NCI-H2029 (cell line): Measurements from ENCODE around the gene CAMTA1.

Experiments
- DNase-seq: peaks from one replicate; lab custom pipeline; 2025; lab: John Stamatoyannopoulos, UW

The CAMTA1 gene

DNA sequence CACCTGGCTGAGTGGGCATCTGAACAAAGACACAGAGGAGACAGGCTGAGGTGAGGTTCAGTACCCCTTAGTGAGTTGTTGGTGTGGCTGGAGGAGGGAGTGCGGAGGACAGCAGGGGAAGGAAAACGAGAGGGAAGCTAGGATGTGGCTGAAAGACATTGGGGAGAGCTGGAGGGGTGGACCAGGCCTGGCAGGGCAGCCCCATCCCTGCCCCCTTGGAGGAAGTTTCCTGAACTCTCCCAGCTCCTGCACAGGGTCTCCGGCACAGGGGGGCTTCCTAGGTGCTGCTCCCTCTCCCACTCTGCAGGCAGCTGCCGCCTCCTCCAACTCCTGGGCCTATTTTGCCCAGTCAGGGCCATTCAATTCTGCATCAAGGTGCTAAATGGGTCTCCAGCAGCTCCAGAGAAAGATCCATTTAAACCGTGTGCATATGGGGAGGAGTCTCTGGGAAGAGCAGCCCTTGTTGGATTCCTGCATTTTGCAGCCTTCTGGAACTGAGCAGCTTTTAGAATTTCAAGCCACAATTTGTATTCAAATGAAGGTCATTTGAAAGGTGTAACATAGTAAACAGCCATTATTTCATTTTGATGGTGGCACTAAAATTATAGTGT, 193.9 kb downstream of the CAMTA1 start:
- no peak for DNase-seq

DNA sequence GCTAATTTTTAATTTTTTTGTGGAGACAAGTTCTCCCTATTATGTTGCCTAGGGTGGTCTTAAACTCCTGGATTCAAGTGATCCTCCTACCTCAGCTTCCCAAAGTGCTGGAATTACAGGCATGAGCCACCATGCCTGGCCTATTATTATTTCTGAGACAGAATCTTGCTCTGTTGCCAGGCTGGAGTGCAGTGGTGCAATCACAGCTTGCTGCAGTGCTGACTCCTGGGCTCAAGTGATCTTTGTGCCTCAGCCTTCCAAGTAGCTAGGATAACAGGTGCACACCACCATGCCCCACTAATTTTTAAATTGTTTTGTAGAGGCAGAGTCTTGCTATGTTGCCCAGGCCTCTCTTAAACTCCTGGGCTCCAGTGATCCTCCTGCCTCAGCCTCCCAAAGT, 196.3 kb downstream of the CAMTA1 start:
- DNase-seq: no peak

DNA sequence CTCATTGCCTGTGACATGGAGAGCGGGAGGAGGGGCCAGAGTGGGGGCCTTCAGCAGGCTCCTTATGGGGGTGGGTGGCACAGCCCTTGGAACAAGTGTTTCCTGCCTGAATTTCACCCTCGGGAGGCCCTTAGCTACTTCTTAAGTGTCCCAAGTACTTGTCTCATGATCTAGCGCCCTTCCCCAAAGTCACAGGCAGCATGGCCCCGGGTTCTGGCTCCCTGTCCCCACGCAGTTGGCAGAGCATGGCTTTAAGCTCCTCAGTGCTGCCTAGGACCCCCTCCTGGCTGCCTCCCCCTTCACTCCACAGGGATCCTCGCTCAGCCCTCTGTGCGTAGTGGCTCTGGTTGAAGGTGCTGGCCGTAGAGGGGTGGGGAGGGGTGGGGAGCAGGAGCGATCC, 197.2 kb downstream of the CAMTA1 start:
- DNase-seq: no peak

- DNase-seq: no peak
Observed at GRCh38 chr1:6982860-6983259, 197.6 kb downstream of the CAMTA1 start.

DNA sequence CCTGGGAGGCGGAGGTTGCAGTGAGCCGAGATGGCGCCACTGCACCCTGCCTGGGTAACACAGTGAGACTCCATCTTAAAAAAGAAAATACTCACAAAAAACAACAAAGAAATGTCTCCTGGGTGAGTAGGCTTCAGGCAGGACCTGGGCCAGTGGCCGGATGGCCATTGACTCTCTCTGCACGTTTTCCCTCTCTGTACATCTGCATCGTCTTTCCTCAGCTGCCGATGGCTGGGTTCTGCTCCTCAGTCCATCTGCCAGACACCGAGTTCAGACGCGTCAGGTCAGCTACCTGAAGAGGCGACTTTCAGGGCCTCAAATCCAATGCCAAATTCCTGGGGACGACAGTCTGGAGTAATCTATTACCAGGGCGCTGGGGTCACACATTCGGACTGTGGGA, 199.3 kb downstream of the CAMTA1 start:
- no peak for DNase-seq

DNA sequence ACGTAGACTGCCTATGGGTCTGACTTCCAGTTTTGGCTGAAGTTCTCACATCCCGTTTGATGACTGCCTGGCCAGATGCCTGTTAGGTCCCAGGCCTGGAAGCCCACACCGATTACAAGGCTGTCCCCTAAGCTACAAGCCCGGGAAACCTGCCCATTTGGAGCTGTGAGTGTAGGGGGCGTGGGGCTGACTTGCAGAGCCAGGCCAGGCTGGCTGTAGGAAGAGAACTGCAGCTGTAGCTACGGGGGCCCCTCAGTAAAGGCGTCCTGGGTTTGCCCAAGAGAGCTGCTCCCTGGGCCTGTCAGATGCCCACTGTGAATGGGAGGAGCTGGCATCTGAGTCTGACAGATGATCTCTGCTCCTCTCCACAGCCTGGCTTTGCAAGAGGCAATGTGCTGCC, 199.7 kb downstream of the CAMTA1 start:
- no peak for DNase-seq

GRCh38 chr1:6985549-6986276, 200.5 kb downstream of the CAMTA1 start:
- no peak for DNase-seq

GRCh38 chr1:6986281-6986680, 201.0 kb downstream of the CAMTA1 start:
- no peak for DNase-seq

DNA sequence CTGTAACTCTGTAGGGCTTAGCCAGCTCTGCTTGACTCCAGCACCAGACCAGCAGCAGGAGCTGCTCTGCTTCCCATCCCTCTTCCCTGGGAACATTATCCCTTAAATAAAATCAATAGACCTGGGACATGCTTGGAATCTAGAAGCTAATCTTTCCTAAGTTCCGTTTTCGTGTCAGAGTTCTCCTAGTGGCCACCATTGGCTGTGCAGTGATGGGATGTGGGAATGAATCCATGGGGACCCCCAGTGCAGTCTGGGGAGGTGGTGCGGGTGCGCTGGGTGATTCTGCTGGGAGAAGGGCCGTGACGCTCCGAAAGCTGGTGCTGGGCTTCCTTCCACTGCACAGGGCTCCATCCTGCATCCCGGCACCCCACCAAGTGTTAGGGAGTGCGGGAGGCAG, 202.7 kb downstream of the CAMTA1 start:
- DNase-seq: no peak

GRCh38 chr1:6988796-6989195, 203.5 kb downstream of the CAMTA1 start:
- DNase-seq: no peak

- no peak for DNase-seq
Observed at GRCh38 chr1:6989212-6990159, 204.2 kb downstream of the CAMTA1 start.

GRCh38 chr1:6991266-6991665, 206.0 kb downstream of the CAMTA1 start:
- DNase-seq: no peak

- no peak for DNase-seq
Observed at GRCh38 chr1:6995789-6996188, 210.5 kb downstream of the CAMTA1 start.

- DNase-seq: no peak
Observed at GRCh38 chr1:6996371-6996770, 211.1 kb downstream of the CAMTA1 start.

- DNase-seq: no peak
Observed at GRCh38 chr1:6996866-6997265, 211.6 kb downstream of the CAMTA1 start.

GRCh38 chr1:6998267-6998666, 213.0 kb downstream of the CAMTA1 start:
- DNase-seq: no peak

DNA sequence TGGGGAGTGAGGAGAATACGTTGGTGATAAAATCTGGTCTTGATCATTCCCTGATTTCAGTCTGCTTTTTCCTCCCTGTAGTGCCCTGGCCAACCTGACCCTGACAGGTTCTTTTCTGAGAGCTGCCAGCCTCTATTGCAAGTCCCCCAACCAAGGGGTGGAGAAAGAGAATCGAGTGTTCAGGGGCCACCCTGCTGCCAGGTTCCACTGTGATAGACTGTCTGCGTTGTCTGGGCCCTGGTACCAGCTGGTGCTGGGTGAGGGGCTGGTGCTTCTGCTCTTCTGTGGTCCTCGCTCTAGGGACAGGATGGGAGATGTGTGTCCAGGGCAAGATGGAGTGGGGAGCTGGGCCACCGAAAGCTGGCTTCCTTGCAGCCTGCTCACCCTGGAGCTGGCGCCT, 214.6 kb downstream of the CAMTA1 start:
- no peak for DNase-seq

- DNase-seq: no peak
Observed at GRCh38 chr1:7000720-7001119, 215.5 kb downstream of the CAMTA1 start.

DNA sequence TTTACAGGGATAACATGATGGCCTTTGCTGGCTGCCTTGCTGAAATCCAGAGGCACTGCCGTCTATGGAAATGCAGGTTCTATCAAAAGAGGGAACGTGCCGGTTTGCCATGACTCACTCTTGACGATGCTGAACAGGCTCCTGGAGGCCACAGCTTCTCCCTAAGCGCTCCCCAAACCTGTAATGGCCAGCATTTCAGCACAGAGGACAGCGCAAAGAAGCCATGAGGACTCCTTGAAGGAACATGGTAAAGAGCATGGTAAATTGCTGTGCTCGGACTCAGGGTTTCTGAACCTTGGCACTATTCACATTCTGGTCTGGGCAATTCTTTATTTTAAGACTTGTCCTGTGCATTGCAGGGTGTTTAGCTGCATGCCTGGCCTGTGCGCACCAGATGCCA, 217.5 kb downstream of the CAMTA1 start:
- DNase-seq: no peak

DNA sequence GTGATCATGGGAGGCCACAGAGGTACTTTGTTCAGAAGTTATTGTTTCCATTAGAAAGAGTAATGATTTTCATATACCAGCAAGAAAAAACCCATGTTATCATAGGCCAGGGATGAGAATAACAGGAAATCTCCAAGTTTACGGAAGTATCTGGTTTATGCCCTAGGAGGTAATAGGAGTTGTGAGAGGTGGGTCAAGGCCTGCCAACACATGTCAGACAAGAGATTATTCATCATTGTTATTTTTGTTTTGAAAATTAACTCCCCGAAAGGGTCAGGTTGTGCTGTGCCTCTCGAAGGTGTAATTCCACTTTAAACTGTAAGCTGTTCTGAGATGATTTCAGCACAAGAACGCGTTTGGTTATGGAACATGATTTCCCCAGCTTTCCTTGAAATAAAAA, 218.4 kb downstream of the CAMTA1 start:
- no peak for DNase-seq

DNA sequence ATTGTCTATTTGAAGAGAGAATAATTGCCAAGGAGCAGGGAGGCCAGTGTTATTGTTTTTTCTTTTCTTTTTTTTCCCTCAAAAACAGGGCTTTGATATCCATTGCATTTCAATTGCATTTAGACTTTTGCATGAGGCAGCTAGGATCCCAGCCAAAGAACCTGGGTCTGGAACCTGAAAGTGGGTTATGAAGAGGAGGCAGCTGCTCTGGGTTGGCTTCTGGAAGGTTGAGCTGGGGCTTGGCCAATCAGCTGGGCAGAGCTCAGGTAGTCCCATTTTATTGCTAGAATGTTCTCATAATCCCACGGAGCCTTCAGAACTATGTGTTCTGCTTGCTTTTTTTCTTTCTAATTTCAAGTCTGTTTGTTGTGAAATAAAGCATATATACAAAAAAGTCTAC, 218.9 kb downstream of the CAMTA1 start:
- DNase-seq: no peak

GRCh38 chr1:7005762-7006161, 220.5 kb downstream of the CAMTA1 start:
- DNase-seq: no peak
